ENCODE results near the gene OSBPL5.

DNA sequence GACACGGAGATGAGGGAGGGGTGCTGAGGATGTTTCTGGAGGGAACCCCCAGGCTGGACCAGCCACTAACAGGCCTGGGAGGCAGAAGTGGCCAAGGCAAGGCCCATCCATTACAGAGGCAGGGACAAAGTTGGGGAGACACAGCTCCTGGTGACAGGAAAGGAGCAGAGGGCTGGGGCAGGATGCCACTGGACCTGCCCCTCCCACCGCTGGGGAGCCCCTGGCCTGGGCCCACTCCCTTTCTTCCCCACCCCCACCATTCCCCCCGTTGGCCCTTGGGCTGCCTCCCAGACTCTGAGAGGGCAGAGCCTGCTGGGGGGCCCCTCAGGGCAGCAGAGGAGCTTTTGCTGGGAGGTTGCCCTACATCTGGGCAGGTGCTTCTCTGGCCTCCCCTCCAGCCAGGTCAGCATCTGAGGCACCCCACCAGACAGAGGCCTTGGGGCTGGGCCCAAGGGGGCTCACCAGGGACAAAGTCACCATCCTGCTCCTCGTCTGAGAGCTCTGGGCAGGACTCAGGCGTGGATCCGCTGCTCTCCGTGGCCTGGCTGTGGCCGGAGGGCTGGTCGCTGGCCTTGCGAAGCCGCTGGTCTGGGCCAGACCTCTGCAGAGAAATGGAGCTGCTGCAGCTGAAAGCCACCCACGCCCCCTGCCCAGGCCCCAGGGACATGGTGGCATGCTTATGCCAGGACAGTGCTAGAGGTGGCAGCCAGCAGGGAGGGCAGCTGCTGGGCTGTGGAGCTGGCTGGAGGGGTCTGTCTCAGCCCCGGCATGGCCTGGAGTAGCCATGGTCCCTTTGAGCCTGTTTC is 74.8 kb downstream of the OSBPL5 start:
- TF ChIP-seq, protein P1, sequence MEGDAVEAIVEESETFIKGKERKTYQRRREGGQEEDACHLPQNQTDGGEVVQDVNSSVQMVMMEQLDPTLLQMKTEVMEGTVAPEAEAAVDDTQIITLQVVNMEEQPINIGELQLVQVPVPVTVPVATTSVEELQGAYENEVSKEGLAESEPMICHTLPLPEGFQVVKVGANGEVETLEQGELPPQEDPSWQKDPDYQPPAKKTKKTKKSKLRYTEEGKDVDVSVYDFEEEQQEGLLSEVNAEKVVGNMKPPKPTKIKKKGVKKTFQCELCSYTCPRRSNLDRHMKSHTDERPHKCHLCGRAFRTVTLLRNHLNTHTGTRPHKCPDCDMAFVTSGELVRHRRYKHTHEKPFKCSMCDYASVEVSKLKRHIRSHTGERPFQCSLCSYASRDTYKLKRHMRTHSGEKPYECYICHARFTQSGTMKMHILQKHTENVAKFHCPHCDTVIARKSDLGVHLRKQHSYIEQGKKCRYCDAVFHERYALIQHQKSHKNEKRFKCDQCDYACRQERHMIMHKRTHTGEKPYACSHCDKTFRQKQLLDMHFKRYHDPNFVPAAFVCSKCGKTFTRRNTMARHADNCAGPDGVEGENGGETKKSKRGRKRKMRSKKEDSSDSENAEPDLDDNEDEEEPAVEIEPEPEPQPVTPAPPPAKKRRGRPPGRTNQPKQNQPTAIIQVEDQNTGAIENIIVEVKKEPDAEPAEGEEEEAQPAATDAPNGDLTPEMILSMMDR (IDR thresholded peaks at IDR 0.05), result no peak
- TF ChIP-seq EZH2phosphoT487 (IDR thresholded peaks at IDR 0.05) (no peak), EZH2 (IDR thresholded peaks at IDR 0.05) (no peak)
